Esophagus muscularis mucosa (tissue), 4 donors: ENCODE data around the gene SLC24A3. TPM values are rescaled to one million over a fixed set of nuclear protein-coding genes. Genes with fewer than 3 reads are reported as not detected.

Experiments
- DNase-seq: peaks from one replicate; pipeline ENCODE4 v3.0.0-alpha.2; 2017; ENCODE audit errors: extremely low spot score
- H3K27ac ChIP-seq, 4 donors: fragments of 200-600 bp; sonication (generic); replicated peaks in 1 of 4; 1 replicate in 3 of 4; 2 replicates in 1 of 4; pipeline ENCODE4 v1.5.1; 2016 to 2019; ENCODE audit warnings: mild to moderate bottlenecking in 1 of 4
- H3K27me3 ChIP-seq, 4 donors: fragments of 200-600 bp; sonication (generic); one replicate each; pipeline versions ENCODE4 v1.5.1 to v1.6.0; 2016 to 2019
- H3K36me3 ChIP-seq, 4 donors: fragments of 200-600 bp; sonication (generic); one replicate each; pipeline ENCODE4 v1.5.1; 2016 to 2019
- H3K4me1 ChIP-seq, 4 donors: fragments of 200-600 bp; sonication (generic); one replicate each; pipeline ENCODE4 v1.5.1; 2016 to 2019
- H3K4me3 ChIP-seq, 4 donors: fragments of 200-600 bp; sonication (generic); 1 replicate in 2 of 4; 2 replicates in 2 of 4; pipeline ENCODE4 v1.5.1; 2016 to 2019; ENCODE audit warnings: mild to moderate bottlenecking in 4 of 4, moderate library complexity in 1 of 4
- H3K9me3 ChIP-seq, 4 donors: fragments of 200-600 bp; sonication (generic); 1 replicate in 3 of 4; 2 replicates in 1 of 4; pipeline ENCODE4 v1.5.1; 2016 to 2019
- CTCF ChIP-seq, 3 experiments: fragments of 200-600 bp in 2 of 3; fragments of 450-650 bp in 1 of 3; sonication (generic) in 2 of 3; IDR thresholded peaks; one replicate each; pipeline ENCODE4 v1.5.1; 2017 to 2019; ENCODE audit warnings: antibody characterized with exemption in 3 of 3, mild to moderate bottlenecking in 2 of 3, moderate library complexity in 1 of 3
- EP300 ChIP-seq: sonication (generic); formaldehyde crosslinking; IDR thresholded peaks from one replicate; pipeline ENCODE4 v1.6.1; 2017; ENCODE audit warnings: antibody characterized with exemption
- POLR2A ChIP-seq: fragments of 450-650 bp; IDR thresholded peaks from one replicate; pipeline ENCODE4 v1.6.1; 2017; ENCODE audit warnings: antibody characterized with exemption, moderate library complexity, mild to moderate bottlenecking, low read depth
- POLR2AphosphoS5 ChIP-seq, 2 donors: sonication (generic); formaldehyde crosslinking; IDR thresholded peaks; one replicate each; pipeline ENCODE4 v1.6.1; 2017; ENCODE audit warnings: antibody characterized with exemption in 2 of 2
- WGBS: methylation state at CpG from one replicate; pipeline ENCODE4 v1.1.5; 2018; 5-methylcytosine and 5-hydroxymethylcytosine counted together
- intact Hi-C: fragments of 100-400 bp; cut with DNase I; formaldehyde crosslinking; loops from one replicate; pipeline ENCODE4 v1.15.1; 2023
- total RNA-seq, 4 donors: library from RNA; depleted of rRNA; stranded (reverse); fragments of >200 nt; gene quantifications; one replicate each; pipeline versions ENCODE4 v1.1.0 to v1.2.1, GENCODE V29; 2016

Gene SLC24A3
- total RNA-seq, 4 donors from 2014 or later = 4.6 to 11.5 (median 6.6) TPM

- H3K9me3 ChIP-seq = no peaks in the 10 kb centered on the region
- H3K4me3 ChIP-seq = no peak overlapping the region
- H3K27ac ChIP-seq = no peak overlapping the region
- TF ChIP-seq POLR2A (no peak), EP300 (no peak), CTCF (IDR thresholded peaks at IDR 0.05) (no peak), POLR2AphosphoS5 (IDR thresholded peaks at IDR 0.05) (no peak)
- H3K4me1 ChIP-seq = peaks cover 0 to 4% (median 0%) of the 10 kb centered on the region in 4 donors
- DNase-seq = no peak
- no peaks in the 10 kb centered on the region for H3K36me3 ChIP-seq
- intact Hi-C loops = no loop called here
- WGBS = 84% methylated on average over 4 of the region's 4 CpGs
- H3K27me3 ChIP-seq = no peaks in the 10 kb centered on the region
Measured at GRCh38 chr20:19616620-19617019, 404.2 kb downstream of the SLC24A3 start.

- 83% methylated on average over 5 of the region's 5 CpGs for WGBS
- intact Hi-C loops = no loop called here
Measured at GRCh38 chr20:19617256-19617655, 404.8 kb downstream of the SLC24A3 start.

GRCh38 chr20:19618711-19619110 lies 406.3 kb downstream of the SLC24A3 start:
- WGBS = 82% methylated on average over 5 of the region's 5 CpGs
- no peaks in the 10 kb centered on the region for H3K27me3 ChIP-seq
- intact Hi-C loops = no loop called here
- H3K36me3 ChIP-seq = no peaks in the 10 kb centered on the region
- no peak for DNase-seq
- H3K4me1 ChIP-seq = peaks cover 0 to 4% (median 0%) of the 10 kb centered on the region in 4 donors
- no peaks in the 10 kb centered on the region for H3K9me3 ChIP-seq
- TF ChIP-seq EP300 (no peak), POLR2A (no peak), CTCF (IDR thresholded peaks at IDR 0.05) (no peak), POLR2AphosphoS5 (IDR thresholded peaks at IDR 0.05) (no peak)
- no peak overlapping the region for H3K27ac ChIP-seq
- H3K4me3 ChIP-seq = no peak overlapping the region

More at GRCh38 chr20:19617256-19617655, 404.8 kb downstream of the SLC24A3 start:
- DNase-seq = no peak
- no peak for TF ChIP-seq POLR2A
- TF ChIP-seq CTCF (IDR thresholded peaks at IDR 0.05) = no peak
- TF ChIP-seq POLR2AphosphoS5 (IDR thresholded peaks at IDR 0.05) = no peak
- TF ChIP-seq EP300 = no peak
- Histone ChIP-seq H3K9me3 (no peaks in the 10 kb centered on the region), H3K27me3 (no peaks in the 10 kb centered on the region), H3K36me3 (no peaks in the 10 kb centered on the region), H3K4me1 (peaks cover 0 to 4% (median 0%) of the 10 kb centered on the region in 4 donors), H3K4me3 (no peak overlapping the region), H3K27ac (no peak overlapping the region)

- intact Hi-C loops = no loop called here
- WGBS = 65% methylated on average over 2 of the region's 2 CpGs
Measured at GRCh38 chr20:19619904-19620430, 407.5 kb downstream of the SLC24A3 start.

More at GRCh38 chr20:19619904-19620430, 407.5 kb downstream of the SLC24A3 start:
- DNase-seq = no peak
- no peak overlapping the region for H3K27ac ChIP-seq
- H3K27me3 ChIP-seq = no peaks in the 10 kb centered on the region
- no peaks in the 10 kb centered on the region for H3K9me3 ChIP-seq
- TF ChIP-seq POLR2A = no peak
- TF ChIP-seq EP300 = no peak
- TF ChIP-seq POLR2AphosphoS5 (IDR thresholded peaks at IDR 0.05) = no peak
- no peak for TF ChIP-seq CTCF (IDR thresholded peaks at IDR 0.05)
- H3K4me1 ChIP-seq = peaks cover 0 to 4% (median 0%) of the 10 kb centered on the region in 4 donors
- no peak overlapping the region for H3K4me3 ChIP-seq
- H3K36me3 ChIP-seq = no peaks in the 10 kb centered on the region
